Heart left ventricle (tissue), 13 donors: ENCODE results near the gene KIF3C.

ENCODE experiments used
- POLR2A ChIP-seq, 2 donors: fragments of 450-650 bp; IDR thresholded peaks; one replicate each; pipeline ENCODE4 v1.6.1; 2017; ENCODE audit warnings: antibody characterized with exemption in 2 of 2, mild to moderate bottlenecking in 2 of 2, moderate library complexity in 2 of 2
- TF ChIP-seq, protein P1 (sequence below), 12 donors: fragments of 200-600 bp; sonication (generic) in 4 of 12; IDR thresholded peaks; one replicate each; pipeline versions ENCODE4 v1.5.0 to v1.8.0; 2018 to 2022; ENCODE audit warnings: antibody characterized with exemption in 12 of 12, mild to moderate bottlenecking in 5 of 12
- donor health status: ischemic (EF 13 %, LVEDD 7.1; RV severe dilation, severe dysfunction).
- donor health status: DM: no; HTN: yes; CAD: no.
- donor health status: DM: no; HTN: no; CAD: no.
- donor health status: ischemic (EF 25% LVEDD 6.9; RV normal size, moderate dysfunction).
- donor health status: ischemic (EF 25% LVEDD 5.7; RV mildly dilated, moderate dysfunction).
- donor health status: ischemic (EF 35%, LVEDD 5.7; RV mildly dilated, moderate dysfunction).
- donor health status: nonischemic (EF 11% LVEDD 7.7; RV severe dilation, severe dysfunction).
- donor health status: DM: yes; HTN: yes; CAD: no.
- donor health status: PGD.
- donor health status: ischemic (EF 29% LVEDD 5.4; RV normal size, mild dysfunction).
- donor health status: nonischemic (EF 23%, LVEDD 6.1; RV moderate dilation, normal function).

DNA sequence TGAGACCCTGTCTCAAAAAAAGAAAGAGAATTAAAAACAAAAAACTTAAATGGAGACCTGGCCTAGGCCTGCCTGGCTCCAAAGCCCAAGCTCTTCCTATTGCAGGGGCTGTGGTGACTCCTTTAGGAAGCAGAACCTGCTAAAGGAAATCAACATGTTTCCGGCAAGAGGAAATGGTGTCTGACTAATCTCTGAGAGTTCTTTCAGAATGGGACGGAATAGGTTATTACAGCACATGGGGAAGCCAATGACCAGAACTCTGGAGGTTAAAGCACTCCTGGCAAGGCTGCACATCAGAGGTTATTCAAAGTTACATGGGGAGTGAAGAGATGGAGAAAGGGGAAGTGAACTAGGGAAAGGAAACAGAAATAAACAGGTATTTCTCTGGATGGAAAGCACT is 21.4 kb downstream of the KIF3C start:
- TF ChIP-seq, protein P1, sequence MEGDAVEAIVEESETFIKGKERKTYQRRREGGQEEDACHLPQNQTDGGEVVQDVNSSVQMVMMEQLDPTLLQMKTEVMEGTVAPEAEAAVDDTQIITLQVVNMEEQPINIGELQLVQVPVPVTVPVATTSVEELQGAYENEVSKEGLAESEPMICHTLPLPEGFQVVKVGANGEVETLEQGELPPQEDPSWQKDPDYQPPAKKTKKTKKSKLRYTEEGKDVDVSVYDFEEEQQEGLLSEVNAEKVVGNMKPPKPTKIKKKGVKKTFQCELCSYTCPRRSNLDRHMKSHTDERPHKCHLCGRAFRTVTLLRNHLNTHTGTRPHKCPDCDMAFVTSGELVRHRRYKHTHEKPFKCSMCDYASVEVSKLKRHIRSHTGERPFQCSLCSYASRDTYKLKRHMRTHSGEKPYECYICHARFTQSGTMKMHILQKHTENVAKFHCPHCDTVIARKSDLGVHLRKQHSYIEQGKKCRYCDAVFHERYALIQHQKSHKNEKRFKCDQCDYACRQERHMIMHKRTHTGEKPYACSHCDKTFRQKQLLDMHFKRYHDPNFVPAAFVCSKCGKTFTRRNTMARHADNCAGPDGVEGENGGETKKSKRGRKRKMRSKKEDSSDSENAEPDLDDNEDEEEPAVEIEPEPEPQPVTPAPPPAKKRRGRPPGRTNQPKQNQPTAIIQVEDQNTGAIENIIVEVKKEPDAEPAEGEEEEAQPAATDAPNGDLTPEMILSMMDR (IDR thresholded peaks at IDR 0.05): no peak
- no peak for TF ChIP-seq POLR2A (IDR thresholded peaks at IDR 0.05)
